ENCODE measurements around the gene QPRT.

- TF ChIP-seq CTCF (conservative IDR thresholded peaks at IDR 0.05 in 1 of 2, IDR thresholded peaks at IDR 0.05 in 1 of 2; ENCODE audit: extremely low read depth in 1 of 2, insufficient read depth in 1 of 2, low read depth in 1 of 2, low read length in 2 of 2) = no peak
- no peak for TF ChIP-seq EZH2 (IDR thresholded peaks at IDR 0.05; ENCODE audit: borderline replicate concordance, low read length)
Measured at GRCh38 chr16:29663807-29664090, 15.2 kb upstream of the QPRT start.

Data from mammary epithelial cell (primary cell).